ELF-1 (cell line): ENCODE data around the gene PRKG1.

Experiments
- DNase-seq: peaks from one replicate; pipeline ENCODE4 v3.0.0-alpha.2; 2016; ENCODE audit warnings: low read depth, low spot score

Gene PRKG1

DNA sequence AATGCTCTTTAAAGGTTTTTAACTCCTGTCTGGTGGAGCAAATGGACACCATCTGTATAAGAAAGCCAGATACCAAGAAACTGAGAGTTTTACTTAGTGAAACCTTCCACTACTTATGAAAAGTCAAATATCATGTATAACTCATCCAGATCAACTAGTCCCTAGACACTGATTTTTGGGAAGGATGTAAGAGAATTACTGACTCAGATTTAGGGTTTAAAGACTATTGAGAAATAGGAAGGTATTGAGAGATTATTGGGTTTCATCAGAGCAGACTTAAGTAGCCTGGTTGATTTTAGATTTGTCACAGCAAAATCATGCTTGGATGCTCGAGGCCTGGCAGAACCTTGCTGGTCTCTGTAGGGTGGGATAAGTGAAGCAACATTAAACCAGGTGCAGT is 622.0 kb downstream of the PRKG1 start:
- no peak for DNase-seq

DNA sequence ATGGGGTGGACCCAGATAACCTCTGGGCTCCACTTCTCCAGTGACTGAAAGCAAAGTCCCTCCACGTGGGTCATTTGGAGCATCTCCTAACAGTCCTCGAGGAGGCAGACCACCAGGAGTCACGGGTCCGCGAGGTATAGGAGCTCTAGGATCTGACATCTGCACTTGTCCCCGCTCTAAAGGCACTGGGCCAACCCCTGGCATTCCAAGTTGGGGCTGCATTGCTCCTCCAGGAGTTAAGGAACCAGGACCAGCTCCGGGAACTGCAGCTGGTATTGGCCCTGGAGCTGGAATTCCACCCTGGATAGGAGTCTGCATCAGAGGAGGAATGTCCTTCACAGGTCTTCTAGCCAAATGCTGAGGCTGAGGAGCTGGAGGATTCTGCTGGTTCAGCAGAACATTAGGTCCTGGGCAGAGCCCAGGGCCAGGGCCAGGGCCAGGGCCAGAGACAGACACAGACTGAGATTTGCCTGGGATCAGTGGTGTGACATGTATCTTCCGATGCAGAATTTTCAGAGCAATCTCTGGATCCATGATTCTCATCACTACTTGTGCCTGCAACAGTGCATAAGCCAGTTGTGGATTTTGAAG is 624.3 kb downstream of the PRKG1 start:
- DNase-seq, result peak; percentile 40

DNA sequence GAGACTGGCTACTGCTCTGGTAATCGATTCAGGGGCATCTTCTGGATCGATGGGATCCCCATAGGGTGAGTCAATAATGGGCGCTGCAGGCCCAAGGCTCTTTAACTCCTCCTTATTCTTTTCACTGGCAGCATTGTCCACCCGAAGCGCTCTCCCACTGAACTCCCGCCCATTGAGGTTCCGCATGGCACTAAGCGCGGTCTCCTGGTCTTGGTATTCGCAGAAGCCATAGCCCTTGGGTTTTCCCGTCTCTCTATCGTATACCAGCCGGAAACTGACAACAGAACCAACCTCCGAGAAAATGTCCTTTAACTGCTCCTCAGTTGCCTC is 624.8 kb downstream of the PRKG1 start:
- DNase-seq, result no peak

DNA sequence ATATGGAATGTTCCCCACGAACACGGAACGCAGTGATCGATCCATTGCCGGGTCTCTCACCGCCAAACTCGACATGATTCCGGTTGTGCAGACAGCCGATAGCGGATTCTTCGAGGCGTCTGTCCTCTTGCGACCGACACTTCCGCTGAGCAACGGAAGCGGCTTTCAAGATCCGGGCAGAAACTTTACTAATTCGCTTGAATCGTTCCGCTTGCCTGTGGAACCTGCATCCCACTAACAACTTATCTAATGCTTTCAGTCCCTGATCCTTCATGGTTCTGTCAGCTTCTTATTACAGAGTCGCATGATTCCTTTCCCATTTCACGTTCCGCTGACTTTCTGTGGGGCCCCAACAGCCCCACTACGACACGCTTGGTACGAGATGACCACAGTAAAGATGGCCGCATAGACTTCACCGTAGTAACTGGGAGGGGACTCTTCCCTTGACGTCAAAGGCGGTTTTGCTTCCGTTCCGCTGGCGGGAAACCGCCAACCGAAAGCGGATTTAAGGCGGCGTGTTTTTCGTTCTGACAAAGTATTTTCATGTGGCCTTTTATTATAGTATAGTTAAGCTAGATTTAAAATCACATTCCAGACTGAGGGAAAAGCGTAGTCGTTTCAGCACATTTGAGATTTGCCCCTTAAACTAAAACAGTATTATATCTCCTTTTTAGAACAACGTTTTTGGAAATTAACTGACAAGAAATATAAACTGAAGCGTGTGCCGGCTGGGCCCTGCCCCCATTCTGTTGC is 625.4 kb downstream of the PRKG1 start, which contains the start of gene CSTF2T:
CSTF2T (minus strand) TSS at position 121 of the 753 bp plus-strand sequence; CDS start at position 75, 46 bp downstream.
- DNase-seq, result peak; percentile 92

DNA sequence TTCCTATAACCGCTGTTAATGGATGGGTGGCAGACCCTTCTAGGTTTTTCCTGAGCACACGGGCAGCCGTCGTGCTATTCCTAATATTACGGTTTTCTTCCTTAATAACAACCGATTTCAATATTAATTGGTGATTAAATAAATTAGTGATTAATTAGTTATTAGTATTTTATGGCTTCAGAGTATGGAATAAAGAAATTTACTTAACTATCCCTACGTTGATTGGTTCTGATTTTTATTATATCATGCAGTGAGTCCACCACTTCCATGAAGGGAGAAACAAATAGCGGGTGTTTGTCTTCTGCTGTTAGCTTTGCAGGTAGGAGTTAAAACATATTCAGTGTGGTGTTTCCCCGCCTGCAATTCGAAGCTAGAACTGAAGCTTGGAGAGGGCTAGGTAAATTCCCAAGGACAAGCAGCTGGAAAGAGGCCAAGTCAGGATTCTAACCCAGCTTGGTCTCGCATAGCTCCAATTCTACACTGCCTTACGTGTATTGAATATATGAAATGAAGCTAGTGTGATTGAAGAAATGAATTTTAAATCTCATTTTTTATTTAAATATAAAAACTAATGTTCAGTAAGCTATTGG is 626.0 kb downstream of the PRKG1 start:
- DNase-seq, result peak; percentile 36

DNA sequence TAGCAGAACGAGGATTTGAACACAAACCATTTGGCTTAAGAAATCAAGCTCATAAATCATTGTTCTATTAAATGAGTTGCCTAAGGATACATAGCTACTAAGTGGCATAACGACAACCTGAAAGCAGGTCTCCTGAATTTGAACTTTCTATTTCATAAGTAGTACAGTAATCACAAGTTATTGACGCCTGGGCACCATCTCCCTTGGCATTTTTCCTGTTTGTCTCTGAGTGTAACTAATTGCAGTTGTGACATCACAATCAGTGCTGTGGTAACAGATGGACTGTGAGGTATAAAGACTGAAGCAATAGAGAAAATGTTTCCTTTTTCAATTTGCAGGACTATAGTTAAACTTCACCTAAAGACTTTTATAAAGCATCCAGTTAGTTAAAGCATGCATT is 631.5 kb downstream of the PRKG1 start:
- no peak for DNase-seq

DNA sequence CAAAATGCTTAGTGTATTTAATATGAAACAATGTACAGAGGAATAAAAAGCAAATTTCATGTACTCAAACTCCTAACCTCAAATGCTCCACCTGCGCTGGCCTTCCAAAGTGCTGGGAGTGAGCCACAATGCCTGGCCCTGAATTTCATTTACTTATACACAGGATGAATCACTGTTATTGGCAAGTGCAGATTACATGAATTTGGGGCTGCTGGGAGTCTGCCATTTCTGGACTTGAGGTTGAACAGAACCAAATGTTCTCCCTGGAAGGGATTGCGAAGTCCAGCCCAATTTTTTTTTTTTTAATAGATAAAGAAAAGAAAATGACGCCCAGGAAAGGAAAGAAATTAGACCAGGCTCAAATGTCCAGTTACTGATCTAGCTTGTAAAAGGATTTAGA is 631.9 kb downstream of the PRKG1 start:
- DNase-seq, result no peak

DNA sequence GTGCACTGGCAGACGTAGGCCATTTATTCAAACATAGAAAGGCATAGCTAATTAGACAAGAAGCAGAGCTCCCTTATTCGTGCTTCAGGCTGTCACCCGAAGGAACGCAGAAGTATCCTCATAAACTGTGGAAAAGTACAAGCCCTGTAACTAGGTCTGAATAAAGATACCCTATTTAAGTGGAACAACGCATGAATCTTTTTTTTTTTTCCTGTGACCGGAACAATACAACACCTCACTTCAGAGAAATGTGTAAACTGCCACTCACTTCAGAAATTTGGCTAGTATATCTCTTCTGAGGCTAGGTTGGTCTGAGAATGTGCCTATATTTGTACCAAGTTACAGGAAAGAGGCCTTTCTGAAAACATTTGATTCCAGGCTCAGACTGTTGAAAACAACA is 633.1 kb downstream of the PRKG1 start:
- no peak for DNase-seq

DNA sequence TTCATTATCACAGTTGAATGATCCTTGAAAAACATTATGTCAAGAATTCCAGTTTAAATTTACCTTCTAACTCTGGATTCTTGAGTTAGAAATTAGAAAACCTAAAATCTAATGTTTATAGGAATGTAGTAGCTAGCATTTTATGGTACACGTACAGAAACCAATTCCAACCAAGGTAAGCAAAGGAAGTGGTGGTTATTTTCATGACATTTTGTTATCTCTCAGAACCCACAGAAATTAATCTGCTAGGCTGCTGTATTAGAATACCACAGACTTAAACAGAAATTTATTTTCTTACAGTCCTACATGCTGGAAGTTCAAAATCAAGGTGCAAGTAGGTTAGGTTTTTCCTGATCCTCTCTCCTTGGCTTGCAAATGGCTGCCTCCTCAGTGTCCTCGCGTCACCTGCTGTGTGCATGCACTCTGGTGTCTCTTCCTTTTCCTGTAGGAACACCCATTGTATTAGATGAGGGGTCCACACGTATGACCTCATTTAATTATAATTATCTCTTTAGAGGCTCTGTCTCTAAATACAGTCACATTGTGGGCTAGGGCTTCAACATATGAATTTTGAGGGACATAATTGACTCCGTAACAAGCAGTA is 633.6 kb downstream of the PRKG1 start:
- no peak for DNase-seq

DNA sequence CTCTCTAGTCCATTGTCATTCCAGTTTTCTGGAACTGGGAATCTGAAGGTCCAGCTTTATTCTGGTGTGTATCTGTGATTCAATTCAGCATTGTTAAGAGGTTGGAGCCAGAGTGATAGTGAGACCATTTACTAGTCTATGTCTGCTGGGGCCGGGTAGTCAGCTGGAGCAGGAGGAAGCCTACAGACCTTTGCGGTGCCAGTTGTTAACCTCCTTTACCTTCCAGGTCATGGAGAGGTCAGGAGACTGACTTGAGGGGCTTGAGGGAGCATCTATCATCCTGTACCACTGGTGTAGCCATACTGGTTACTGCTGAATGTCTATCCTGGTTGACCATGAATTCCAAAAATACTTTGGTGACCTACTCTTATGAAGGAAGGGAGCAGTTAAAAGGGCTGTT is 634.3 kb downstream of the PRKG1 start:
- DNase-seq, result no peak

DNA sequence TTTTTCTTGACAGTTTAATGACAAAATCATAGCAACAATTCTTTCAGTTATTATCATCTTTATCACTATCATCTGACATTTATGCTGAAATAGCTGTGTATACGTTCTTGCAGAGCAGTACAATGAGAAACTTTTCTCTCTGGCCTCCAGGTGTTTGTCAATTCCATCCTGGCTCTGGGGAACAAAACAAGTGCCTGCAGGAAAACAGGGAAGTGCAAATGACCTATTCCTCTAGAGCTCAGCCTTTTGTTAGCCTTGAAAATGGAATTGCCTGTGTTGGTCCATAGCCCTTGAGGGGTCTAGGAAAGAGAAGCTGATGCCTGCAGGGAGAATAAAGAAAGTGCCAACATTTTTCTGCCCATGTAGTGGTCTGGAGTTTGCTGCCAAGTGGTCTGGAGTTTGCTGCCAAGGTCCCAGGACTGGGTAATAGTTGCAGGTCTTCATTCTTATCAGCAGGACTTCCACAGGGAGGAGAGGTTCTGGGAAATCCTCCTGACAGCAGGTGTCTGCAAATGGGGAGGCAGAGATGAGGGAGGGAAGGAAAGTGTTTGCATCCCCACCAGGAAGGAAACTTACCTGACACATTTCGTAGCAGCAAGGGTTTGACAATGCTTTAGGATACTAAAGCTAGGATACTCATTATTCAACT is 635.2 kb downstream of the PRKG1 start:
- peak; percentile 17 for DNase-seq

DNA sequence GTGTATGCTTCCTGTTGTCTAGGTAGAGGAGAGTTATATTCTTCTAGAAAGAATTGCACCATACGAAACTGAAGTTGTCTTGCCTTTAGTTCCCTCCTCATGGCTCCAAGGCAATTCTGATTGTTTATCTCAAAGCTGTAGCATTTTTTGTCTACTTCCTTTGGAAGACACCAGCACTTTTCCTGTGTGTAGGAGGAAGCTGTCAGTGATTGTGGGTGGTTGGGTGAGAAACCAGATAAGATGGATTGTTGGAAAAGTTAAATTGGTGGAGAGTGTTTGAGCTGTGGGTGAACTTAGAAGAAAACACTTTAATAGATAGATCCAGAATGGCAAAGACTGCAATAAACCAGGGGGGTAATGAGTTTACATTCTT is 637.2 kb downstream of the PRKG1 start:
- DNase-seq, result no peak

DNA sequence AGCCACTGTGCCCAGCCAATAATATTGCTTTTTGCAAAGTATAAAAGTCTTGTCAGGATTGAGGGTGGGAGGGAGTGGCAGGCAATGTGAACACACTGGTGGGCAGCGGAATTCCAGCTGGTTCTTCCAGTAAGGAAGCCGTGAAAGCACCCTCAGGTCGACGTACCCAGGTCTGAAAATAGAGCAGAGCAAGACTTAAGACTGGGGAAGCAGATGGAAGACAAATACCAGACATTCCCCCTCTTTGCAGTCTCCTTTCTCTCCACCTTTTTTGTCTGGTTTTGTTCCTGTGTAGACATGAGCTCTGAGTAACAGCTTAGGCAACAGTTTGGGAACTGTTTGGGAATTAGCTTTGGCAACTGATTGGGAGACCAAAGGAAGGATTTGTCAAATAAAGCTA is 642.7 kb downstream of the PRKG1 start:
- peak; percentile 8 for DNase-seq

DNA sequence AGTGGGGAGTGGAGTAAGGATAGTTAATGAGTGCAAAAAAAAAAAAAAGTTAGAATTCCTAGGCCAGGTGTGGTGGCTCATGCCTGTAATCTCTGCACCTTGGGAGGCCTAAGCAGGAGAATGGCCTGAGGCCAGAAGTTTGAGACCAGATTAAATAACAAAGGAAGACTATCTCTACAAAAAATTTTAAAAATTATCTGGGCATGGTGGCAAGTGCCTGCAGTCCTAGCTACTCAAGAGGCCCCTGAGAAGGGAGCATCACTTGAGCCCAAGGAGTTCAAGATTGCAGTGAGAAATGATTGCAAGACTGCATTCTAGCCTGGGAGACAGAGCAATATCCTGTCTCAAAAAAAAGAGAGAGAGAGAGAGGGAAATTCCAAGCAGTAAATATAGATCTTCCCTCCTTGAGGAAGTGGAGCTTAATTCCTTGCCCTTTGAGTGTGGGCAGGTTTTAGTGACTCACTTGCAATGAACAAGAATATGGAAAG is 644.6 kb downstream of the PRKG1 start:
- peak; percentile 43 for DNase-seq

DNA sequence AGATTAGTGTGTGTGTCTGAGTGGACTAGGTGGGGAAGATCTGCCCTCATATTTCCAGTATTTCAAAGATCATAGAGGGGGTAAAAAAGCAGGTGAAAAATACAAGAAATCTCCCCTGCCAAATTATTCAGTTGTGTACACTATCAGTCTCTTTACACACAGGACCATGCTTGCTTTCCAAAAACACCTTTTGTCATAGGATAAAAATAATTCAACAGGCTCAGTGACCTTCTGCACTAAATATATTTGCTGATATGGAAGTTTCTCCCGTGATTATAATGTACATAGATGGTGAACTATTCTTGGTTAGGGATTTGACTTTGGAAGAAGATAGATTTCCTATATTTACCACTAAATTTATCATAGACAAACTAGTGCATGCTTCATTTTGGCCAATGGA is 649.8 kb downstream of the PRKG1 start:
- no peak for DNase-seq

DNA sequence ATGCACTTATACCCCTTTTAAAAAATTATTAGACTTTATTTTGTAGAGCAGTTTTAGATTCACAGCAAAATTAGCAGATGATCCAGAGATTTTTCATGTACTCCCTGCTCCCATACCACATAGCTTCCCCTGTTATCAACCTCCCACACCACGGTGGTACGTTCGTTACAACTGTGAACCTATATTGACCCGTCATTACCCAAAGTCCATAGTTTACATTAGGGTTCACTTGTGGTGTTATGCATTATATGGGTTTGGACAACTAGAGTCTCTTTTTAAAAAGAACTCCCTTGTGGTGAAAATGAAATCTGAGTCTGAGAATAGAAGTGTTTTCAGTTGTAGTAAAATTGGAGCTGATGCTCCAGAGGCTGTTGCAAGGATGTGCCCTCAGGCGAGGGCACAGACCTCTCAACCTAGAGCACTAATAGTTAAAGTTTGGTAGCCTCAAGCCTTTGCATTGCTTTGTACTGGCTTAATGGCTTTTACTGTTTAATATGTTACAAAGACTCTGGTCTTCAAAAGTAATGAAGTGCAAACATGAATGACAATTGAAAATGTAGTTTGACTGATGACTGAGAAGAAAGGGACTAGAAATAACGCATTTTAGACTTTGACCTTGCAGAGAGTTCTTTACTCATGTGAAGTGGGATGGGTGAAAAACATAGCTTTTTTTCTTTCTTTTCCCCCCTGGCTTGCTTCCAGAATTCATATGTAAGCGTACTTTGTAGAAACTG is 655.7 kb downstream of the PRKG1 start:
- peak; percentile 35 for DNase-seq

DNA sequence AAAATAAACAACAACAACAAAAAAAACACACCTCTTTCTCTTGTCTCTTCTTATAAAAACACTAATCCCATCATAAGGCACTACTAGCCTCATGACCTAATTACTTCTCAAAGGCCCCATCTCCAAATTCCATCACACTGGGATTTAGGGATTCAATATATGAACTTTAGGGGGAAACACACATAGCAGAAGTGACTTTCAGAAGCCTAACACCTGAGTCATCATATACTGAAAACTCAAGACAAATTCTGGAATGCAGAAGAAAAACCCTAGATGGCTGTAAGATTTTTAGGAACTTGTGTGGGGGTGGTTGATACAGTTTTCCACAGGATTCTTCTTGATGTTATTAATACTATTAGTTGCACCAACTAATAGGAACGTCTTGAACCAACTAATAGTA is 658.8 kb downstream of the PRKG1 start:
- DNase-seq, result no peak

DNA sequence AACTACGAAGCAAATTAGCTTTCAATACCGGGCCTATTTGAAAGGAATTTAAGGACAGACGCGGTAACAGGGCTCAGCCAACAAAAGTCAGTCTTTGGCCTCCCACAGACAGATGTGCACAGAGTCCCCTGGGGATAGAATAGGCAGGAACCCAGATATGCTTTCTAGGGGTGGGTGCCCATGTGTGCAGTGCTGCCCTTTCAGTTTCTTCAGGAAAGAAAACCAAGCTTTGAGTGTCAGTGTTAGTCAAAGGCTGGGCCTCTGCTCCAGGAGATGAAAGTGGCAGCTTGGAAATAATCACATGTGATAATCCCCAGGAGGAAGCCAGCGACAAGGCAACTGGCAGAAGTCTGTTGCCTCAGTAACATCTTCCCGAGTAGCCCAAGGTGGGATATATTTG is 668.9 kb downstream of the PRKG1 start:
- peak; percentile 4 for DNase-seq

DNA sequence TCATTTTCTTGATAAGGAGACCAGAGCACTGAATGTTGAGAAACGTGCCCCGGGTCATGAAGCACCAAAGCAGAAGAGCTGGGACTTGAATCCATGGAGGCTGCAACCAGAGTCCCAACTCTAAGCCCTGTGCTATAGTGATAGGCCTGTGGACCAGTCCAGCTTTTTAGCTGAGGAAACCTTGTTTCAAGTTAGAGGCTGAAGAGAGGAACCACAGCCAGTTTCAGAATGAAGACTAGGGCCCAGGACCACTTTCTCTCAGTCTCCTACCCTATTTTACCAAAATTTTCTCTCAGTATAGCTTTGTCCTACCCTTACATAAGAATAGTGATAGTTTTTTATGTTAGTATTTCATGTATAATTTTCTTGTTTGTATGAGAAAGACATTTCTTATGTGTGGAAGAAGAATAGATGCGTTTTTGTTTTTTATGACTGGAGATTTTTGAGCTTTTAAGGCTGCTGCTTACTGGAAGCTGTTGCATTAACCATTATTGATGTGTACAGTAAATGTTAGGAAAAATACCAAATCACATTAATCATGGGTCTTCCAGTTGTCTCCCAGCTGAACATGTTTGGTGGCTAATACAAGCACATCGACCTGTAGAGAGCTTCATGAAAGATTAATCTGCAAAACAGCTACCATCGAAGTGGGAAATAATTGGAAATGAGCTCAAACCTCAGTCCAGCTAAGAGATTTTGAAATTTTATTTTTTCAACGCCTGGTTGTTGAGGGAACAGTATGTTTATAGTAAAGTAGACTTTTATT is 670.1 kb downstream of the PRKG1 start:
- DNase-seq, result no peak

DNA sequence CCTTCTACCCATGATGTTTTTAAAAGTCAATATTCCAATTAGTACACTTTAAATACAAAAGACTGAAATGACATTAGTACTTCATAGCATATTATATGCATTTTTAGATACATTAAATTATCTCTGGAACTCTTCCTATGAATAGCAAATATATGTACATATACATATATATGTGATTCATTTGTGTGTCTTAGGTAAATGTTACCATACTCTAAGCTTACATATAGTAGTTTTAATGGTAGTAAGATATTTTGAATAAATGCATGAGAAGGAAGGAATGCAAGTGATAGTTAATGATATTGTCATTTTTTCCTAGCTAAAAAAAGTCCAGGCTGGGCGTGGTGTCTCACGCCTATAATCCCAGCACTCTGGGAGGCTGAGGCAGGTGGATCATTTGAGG is 671.1 kb downstream of the PRKG1 start:
- DNase-seq, result no peak

DNA sequence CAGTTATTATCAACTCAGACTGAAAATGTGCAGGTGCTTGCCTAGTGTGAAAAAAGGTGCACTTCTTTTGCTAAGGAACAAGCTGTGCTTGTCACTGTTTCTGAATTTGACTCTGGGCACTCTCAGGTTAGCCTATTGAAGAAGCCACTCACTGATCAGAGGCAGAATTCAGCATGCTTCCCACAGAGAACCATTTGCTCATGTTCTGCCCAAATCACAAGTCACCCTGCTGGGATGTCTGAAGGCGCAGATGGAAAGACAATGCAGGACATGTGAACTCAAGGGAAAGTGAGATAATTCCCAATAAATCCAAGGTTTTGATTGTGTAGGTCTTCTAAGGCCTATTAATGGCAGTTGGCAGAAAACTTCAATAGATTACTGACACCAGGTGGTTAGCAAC is 672.9 kb downstream of the PRKG1 start:
- no peak for DNase-seq
